GM23338 (cell line): Measurements from ENCODE around the gene ST8SIA2.

Experiments
- CREB1 ChIP-seq: fragments of 250-450 bp; sonication (Bioruptor Pico); IDR thresholded peaks from 2 replicates; pipeline ENCODE4 v1.5.0; 2020; ENCODE audit warnings: low read depth, mild to moderate bottlenecking, moderate library complexity
- CTCF ChIP-seq, 2 experiments: fragments of 200-600 bp in 1 of 2; sonication (generic) in 1 of 2; conservative IDR thresholded peaks; 2 replicates each; pipeline versions ENCODE4 v1.5.1 to v1.6.1; 2016 to 2017; ENCODE audit warnings: antibody characterized with exemption in 2 of 2, low read depth in 2 of 2, mild to moderate bottlenecking in 2 of 2, moderate library complexity in 1 of 2
- ETS1 ChIP-seq: IDR thresholded peaks from 2 replicates; pipeline ENCODE4 v1.6.1; 2016; ENCODE audit warnings: antibody characterized with exemption
- EZH2 ChIP-seq: fragments of 200-600 bp; sonication (generic); IDR thresholded peaks from one replicate; pipeline ENCODE4 v1.8.0; 2017; ENCODE audit warnings: antibody characterized with exemption, mild to moderate bottlenecking, low read depth; ENCODE audit not compliant: unreplicated experiment
- EZH2phosphoT487 ChIP-seq: fragments of 200-600 bp; sonication (generic); IDR thresholded peaks from one replicate; pipeline ENCODE4 v1.8.1; 2018; ENCODE audit warnings: antibody characterized with exemption; ENCODE audit not compliant: unreplicated experiment
- JUNB ChIP-seq: IDR thresholded peaks from one replicate; pipeline ENCODE4 v1.6.1; 2016; ENCODE audit warnings: antibody characterized with exemption; ENCODE audit not compliant: unreplicated experiment
- NANOG ChIP-seq: IDR thresholded peaks from 2 replicates; pipeline ENCODE4 v1.6.1; 2016; ENCODE audit warnings: antibody characterized with exemption, borderline replicate concordance
- POLR2AphosphoS5 ChIP-seq: IDR thresholded peaks from 2 replicates; pipeline ENCODE4 v1.6.1; 2016; ENCODE audit warnings: antibody characterized with exemption, low read depth
- REST ChIP-seq: IDR thresholded peaks from one replicate; pipeline ENCODE4 v1.6.1; 2018; ENCODE audit warnings: antibody characterized with exemption; ENCODE audit not compliant: unreplicated experiment
- STAT1 ChIP-seq: IDR thresholded peaks from one replicate; pipeline ENCODE4 v1.6.1; 2016; ENCODE audit warnings: antibody characterized with exemption; ENCODE audit not compliant: unreplicated experiment
- ZNF114 ChIP-seq: fragments of 250-450 bp; sonication (Bioruptor Pico); IDR thresholded peaks from 2 replicates; pipeline ENCODE4 v1.5.0; 2020; ENCODE audit warnings: mild to moderate bottlenecking, moderate library complexity
- ZNF331 ChIP-seq: fragments of 250-450 bp; sonication (Bioruptor Pico); IDR thresholded peaks from 2 replicates; pipeline ENCODE4 v1.5.0; 2020; ENCODE audit warnings: low read depth, mild to moderate bottlenecking, moderate library complexity
- ZNF462 ChIP-seq: fragments of 250-450 bp; sonication (Bioruptor Pico); IDR thresholded peaks from 2 replicates; pipeline ENCODE4 v1.5.0; 2020; ENCODE audit warnings: mild to moderate bottlenecking, moderate library complexity

- no peak for TF ChIP-seq CTCF (conservative IDR thresholded peaks at IDR 0.05; ENCODE audit: low read depth in 2 of 2)
- no peak for TF ChIP-seq EZH2
- no peak for TF ChIP-seq POLR2AphosphoS5
- TF ChIP-seq EZH2phosphoT487 = no peak
- TF ChIP-seq CREB1 = no peak
- no peak for TF ChIP-seq ZNF462 (CRISPR knock-in tag)
- no peak for TF ChIP-seq ZNF331
- TF ChIP-seq STAT1 = no peak
- no peak for TF ChIP-seq ZNF114 (CRISPR knock-in tag)
- no peak for TF ChIP-seq REST
- TF ChIP-seq ETS1 = no peak
- no peak for TF ChIP-seq JUNB
- TF ChIP-seq NANOG = no peak
These were observed 31.7 kb upstream of the ST8SIA2 start for GRCh38 chr15:92362001-92362350.
